Esophagus squamous epithelium (tissue), 4 donors: ENCODE measurements around the gene ZFHX3.

Experiments
- CTCF ChIP-seq, 6 experiments: fragments of 450-650 bp in 4 of 6; fragments of 200-600 bp in 2 of 6; sonication (generic) in 2 of 6; IDR thresholded peaks; one replicate each; pipeline ENCODE4 v1.5.1; 2016 to 2019; ENCODE audit warnings: antibody characterized with exemption in 6 of 6, mild to moderate bottlenecking in 4 of 6, moderate library complexity in 4 of 6
- POLR2A ChIP-seq, 4 donors: fragments of 450-650 bp; IDR thresholded peaks; one replicate each; pipeline ENCODE4 v1.6.1; 2017; ENCODE audit warnings: antibody characterized with exemption in 4 of 4, mild to moderate bottlenecking in 4 of 4, moderate library complexity in 3 of 4

DNA sequence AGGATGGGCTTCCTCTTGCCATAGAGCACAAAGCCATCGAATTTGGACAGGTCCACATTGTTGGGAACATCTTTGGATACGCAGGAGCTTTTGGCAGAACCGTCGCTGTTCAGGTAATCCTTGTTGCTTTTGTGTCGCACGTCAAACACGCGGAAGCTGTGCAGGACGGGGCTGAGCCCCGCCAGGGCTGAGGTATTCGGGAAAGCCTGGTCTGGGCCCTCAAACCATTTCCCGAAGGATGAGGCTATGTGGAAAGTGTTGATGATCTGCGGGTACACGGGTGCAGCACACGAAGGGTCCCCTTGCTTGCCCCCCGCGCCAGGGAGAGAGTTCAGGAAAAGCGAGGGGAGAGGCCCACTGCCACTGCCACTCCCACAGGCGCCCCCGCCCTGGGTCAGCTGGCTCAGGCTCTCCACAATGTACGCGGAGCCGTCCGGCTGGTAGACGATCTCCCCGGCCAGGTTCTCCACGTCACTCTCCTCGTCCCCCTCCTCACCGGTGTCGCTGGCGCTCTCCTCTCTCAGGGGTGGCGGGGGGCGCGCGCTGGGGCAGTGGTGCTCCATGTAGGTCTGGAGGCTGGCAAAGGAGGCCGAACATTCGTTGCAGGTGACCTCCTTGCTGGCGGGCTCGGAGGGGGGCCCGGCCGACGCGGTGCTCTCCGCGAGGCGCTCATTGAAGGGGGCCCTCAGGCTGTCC is 88.5 kb downstream of the ZFHX3 start:
- no peak for TF ChIP-seq CTCF (IDR thresholded peaks at IDR 0.05)
- no peak for TF ChIP-seq POLR2A (IDR thresholded peaks at IDR 0.05)
